NCI-H2196 treated with DMSO at 0.1 percent for 48 hours (cell line): ENCODE measurements around the gene OR52I2.

Experiments
- DNase-seq: peaks from one replicate; lab custom pipeline; 2025; ENCODE audit not compliant: unreplicated experiment; lab: John Stamatoyannopoulos, UW

The OR52I2 gene

DNA sequence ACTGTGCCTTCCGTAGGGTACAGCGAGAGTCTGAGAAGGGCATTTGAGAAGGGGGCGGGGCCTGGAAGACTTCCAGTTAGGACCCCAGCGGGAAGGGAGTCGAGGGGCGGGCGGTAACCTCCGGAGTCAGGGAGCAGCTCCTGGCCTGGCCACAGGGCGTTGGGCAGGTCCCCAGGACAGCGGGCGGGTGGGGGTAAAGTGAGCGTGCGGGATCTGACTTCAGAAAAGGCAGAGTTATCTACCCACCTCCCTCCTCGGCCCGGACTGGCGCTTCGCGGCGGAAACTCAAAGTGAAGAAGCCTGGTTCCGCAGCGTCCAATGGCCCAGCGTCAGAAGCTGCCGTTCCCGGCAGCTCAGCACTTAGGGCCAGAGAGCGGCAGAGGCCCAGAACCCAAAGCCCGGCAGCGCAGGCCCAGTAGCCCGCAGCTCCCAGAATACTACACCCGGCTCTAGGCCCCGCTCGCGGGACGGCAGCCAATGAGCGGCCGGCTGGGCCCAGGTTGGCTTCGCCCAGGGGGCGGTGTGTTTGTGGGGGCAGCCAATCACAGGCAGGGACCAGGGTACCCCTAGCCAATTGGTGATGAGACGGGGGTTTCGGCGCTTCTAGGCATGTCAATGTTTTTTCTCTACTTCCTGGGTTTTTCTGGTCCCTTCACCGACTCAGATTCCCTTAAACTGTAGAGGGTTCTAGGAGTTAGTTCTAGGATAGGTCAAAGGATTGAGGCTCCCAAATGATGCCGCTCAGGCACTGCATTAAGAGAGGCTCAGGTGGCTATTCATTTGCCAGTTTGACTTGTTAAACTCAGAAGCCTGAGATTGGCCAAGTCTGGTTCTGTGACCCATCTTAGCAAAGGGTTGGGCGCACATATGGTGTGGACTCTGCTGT is 26.5 kb downstream of the OR52I2 start, which contains the start of gene TRIM68:
Gene TRIM68, minus strand, starts transcription at position 451 of the 886 bp plus-strand sequence. CDS start 2,727 bp downstream, outside the sequence.
- DNase-seq = peak; percentile 94

DNA sequence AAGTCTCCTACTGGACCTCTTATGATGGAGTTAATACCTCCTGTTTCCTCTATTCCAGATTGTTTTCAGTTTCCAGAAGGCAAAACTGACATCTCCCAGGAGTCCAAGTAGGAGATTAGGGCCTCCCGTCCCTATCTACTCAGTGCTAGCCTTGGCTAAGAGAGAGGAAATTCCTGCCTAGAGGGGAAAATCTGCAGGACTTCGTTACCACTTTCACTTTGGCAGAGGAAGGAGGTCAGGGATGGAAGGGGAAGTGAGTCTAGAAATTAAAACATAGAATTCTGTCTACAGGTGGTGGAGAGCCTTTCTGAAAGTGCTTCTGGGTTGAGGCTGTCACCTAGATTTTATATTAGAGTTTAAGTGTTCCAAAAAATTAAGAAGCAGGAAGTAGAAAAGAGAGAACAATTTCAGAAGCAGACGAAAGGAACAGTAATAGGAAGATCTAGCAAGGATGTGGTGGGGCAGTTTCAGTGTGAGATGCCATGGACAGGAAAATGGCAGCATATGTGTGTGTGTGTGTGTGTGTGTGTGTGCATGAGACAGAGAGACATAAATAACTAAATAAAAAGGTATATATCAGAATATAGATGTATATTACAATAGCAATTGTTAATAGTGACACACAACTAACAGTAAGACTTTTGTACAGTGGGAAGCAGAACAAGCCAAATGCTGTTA is 28.9 kb downstream of the OR52I2 start:
- DNase-seq = no peak

DNA sequence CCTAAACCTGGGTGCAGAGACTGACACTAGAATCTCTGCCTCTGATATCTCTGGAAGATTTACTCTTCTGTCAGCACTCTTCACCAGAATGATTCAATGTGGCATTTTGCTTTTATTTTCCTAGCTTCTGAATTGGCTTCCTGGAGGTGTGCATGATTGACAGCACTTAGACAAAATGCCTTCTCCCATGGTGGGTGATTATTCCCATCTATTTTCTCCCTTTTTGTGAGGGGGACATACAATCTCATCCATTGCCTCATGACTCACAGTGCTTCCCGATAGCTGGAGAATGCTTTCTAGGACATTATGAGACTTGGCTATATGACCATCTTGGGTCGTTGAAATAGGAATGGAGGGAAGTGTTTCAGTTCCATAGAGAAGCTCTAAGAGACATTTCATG is 30.4 kb downstream of the OR52I2 start:
- DNase-seq = no peak

DNA sequence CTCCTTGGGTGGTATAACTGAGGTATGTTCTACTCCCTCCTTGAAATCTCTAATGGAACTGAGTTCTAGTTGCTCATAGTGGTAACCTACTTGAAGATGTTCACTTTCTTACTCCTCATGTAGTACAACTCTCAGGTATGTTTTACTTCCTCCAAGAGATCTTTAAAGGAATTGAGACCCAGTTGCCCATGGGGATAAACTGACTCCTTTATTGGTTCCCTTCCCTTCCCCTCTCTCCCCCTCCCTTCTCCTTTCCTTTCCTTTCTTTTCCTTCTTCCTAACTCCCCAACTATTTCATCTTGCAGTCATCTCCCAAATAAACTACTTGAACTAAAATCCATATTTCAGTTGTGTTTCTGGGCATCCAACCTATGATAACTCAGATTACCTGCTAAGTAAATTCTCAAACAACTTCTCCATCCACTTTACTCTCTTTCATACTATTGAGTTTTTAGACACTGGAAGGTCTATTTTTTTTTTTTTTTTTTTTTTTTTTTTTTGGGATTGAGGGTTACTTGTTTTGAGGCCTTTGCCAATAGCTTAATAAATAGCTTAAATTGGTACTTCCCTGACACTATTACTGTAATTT is 34.4 kb downstream of the OR52I2 start:
- no peak for DNase-seq

DNA sequence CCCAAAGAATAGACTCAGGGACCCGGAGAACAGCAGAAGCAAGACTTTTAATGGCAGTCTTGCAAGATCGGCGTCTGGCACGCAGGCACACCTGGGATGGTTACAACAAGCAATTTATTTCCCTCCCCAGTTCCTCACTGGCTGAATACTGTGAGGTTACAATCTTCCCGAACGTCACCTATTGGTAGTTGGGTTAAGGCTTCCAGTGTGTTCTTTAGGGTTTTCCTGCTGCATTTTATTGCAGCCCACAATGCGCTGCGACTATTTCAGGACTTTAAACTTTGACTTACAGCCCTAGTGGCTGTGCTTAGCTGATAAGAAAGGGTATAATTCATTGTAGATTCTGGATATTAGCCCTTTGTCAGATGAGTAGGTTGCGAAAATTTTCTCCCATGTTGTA is 38.0 kb downstream of the OR52I2 start:
- DNase-seq = no peak

DNA sequence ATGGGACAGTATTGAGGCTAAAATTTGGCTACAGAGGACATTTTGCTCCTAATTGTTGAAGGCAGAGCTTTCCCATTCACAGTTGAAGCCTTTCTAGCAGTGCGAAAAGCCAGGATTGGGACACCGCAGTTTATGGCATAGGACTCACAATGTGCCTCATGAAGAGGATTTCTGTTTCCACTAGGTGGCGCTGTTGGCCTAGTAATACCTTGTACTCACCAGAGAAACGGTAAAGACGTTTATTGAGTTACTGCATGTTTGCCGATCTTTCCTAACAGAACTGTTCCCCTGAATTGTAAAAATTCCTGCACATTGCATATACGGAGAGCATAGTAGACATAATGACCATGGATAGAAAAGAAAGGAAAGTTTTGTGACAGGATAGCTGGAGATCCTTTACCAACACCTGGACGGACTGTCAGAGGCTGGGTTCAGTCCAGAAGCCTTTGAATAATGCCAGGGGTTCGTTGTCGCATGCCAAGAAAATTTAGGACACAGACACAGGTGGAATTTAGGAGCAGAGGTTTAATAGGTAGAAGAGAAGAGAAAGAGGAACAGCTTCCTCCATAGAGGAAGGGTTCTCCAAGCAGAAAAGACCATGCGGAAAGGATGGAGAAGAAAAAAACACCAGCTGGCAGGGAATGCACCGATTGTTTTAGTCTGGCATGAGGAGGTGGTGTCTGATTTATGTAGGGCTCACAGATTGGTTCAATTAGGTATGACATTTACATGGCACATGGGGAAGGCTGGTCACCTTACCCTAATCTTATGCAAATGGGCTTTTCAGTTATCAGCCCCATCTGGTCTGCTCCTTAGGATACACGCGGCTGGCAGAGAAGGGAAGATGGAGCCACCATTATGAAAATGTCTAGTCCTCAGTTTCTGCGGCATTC is 44.9 kb downstream of the OR52I2 start:
- peak; percentile 39 for DNase-seq

DNA sequence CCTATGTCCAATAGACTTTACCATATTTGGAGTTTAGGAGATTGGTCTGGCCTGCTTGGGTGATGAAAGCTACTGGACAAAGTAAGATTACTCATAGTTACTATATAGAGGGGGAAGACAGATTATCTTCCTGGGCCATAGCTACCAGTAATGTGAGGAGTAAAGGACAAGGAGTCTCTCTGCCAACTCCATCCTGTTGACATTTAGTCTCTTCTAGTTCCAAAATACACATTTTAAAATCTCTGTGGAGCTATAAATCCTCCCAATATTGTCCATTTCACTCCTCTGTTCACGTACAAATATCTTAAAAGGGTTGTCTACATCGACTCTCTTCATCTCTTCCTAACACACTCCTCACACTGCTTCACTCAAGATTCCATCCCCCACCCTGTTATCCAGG is 54.6 kb downstream of the OR52I2 start:
- no peak for DNase-seq

DNA sequence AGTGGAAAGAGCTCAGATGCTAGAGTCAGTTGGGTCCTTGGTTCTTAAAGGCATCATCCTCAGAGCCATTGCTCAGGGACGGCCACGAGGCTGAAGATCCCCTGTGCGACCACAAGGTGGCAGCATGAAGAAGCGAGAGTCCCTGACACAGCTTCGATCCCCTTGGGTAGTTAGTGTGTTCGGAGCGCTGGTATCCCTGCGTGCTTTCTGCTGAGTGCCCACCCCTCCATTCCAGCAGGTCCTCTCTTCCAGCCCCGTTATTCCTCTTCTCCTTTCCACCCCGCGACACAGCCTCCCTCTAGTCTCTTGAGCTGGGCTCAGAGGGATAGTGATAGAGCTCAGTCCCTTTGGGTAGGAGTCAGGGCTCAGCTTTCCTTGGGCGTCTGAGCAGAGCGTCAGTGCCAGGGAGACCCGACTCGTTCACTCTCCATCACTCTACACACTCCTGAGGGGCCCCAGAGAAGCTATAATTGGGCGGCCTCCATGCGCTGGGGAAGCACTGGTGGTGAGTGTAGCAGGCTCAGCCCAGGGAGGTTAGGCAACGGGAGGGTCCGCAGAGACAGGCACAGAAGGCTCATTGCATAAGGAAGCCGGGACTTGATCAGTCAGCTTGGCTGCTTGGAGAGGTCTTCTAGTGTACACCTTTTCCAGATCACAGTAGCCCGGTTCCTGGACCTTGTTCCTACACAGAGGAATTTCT is 55.6 kb downstream of the OR52I2 start, which contains the start of gene OR51D1:
Gene OR51D1, plus strand, starts transcription at position 516 of the 700 bp plus-strand sequence. CDS start 2,314 bp downstream, outside the sequence.
- DNase-seq = peak; percentile 59

DNA sequence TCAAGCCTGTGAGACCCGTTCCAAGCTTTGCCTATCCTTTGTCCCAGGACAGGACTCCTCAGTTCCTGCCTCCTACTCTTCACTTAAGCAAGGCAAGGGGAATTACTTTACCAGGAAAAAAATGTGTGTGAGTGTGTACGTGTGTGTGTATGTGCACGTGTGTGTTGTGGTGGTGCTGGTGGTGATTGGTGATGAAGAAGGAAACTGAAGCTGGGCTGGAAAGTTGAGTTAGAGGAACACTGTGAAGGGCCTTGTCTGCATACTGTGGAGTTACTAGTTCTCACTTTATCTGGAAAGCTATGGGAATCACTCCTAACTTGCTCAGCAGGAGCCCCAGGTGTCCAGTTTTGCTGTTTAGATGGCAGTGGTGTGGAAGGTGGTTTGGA is 56.1 kb downstream of the OR52I2 start:
- DNase-seq = no peak

DNA sequence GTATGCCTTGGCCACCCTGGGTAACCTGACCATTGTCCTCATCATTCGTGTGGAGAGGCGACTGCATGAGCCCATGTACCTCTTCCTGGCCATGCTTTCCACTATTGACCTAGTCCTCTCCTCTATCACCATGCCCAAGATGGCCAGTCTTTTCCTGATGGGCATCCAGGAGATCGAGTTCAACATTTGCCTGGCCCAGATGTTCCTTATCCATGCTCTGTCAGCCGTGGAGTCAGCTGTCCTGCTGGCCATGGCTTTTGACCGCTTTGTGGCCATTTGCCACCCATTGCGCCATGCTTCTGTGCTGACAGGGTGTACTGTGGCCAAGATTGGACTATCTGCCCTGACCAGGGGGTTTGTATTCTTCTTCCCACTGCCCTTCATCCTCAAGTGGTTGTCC is 58.4 kb downstream of the OR52I2 start:
- no peak for DNase-seq

DNA sequence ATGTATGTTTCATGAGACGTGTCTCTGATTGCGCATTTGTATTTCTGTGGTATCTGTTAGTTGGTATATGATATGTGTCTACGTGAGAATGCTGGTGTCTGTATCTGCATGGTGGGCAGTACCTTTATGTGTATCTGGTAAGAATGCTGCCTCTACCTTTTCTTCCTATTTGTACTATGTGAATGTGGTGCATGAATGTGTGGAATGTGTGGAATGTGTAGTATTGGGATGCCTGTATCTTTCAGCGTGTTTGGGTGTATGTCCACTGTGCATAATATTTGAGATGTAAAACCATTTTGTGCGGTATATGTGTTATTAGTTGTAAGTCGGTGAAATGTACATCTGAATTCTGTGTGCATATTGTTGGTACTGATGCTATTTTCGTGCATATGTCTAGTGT is 60.0 kb downstream of the OR52I2 start:
- no peak for DNase-seq

DNA sequence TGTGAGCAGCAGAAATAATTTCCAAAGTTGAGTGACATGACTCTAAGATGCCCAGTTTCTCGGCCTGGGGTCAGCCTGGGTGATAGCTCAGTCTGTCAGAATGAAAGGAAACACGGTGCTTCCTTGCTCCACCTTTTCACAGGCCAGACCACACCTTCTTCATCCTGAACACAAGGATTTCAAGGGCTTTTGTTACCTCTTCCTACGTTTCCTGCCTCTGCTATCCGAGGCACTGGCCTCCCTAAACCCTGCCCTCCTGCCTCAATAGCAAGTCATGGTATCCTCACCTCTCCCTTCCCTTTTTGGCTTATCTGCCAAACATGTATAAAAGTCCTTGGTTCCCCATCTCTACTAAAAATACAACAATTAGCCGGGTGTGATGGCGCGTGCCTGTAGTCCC is 60.5 kb downstream of the OR52I2 start:
- no peak for DNase-seq
